H9 (cell line): ENCODE results near the gene APRT. TPM values are rescaled to one million over a fixed set of nuclear protein-coding genes. Genes with fewer than 3 reads are reported as not detected.

Source experiments
- DNase-seq: peaks from one replicate; pipeline ENCODE4 v3.0.0-alpha.2; 2017
- H2AFZ ChIP-seq: one replicate; pipeline ENCODE4 v1.6.1; 2013; ENCODE audit warnings: mild to moderate bottlenecking, low read length, control low read depth, moderate library complexity
- H2AK5ac ChIP-seq: 2 replicates; pipeline ENCODE4 v1.6.1; 2013; ENCODE audit warnings: low read length, control low read depth, mixed read lengths; ENCODE audit not compliant: insufficient read length
- H2BK120ac ChIP-seq: one replicate; pipeline ENCODE4 v1.6.1; 2013; ENCODE audit warnings: low read depth, mild to moderate bottlenecking, low read length, control low read depth, inconsistent platforms; ENCODE audit not compliant: poor library complexity, severe bottlenecking
- H2BK12ac ChIP-seq: 2 replicates; pipeline ENCODE4 v1.6.1; 2013; ENCODE audit warnings: low read length, control low read depth, mixed read lengths, low read depth; ENCODE audit not compliant: insufficient read length
- H2BK15ac ChIP-seq: 2 replicates; pipeline ENCODE4 v1.6.1; 2013; ENCODE audit warnings: low read depth, low read length, control low read depth
- H2BK20ac ChIP-seq: one replicate; pipeline ENCODE4 v1.6.1; 2013; ENCODE audit warnings: low read depth, mild to moderate bottlenecking, low read length, control low read depth, inconsistent platforms; ENCODE audit not compliant: poor library complexity, severe bottlenecking
- H2BK5ac ChIP-seq: 2 replicates; pipeline ENCODE4 v1.6.1; 2013; ENCODE audit warnings: low read length, control low read depth, mixed read lengths; ENCODE audit not compliant: insufficient read length
- H3K14ac ChIP-seq: 2 replicates; pipeline ENCODE4 v1.6.1; 2013; ENCODE audit warnings: low read length, control low read depth; ENCODE audit not compliant: insufficient read depth
- H3K18ac ChIP-seq: 2 replicates; pipeline ENCODE4 v1.6.1; 2013; ENCODE audit warnings: low read depth, mild to moderate bottlenecking, mixed read lengths, low read length, control low read depth; ENCODE audit not compliant: insufficient read length
- H3K23ac ChIP-seq: 2 replicates; pipeline ENCODE4 v1.6.1; 2013; ENCODE audit warnings: low read length, control low read depth, mixed read lengths, low read depth; ENCODE audit not compliant: insufficient read length
- H3K23me2 ChIP-seq: 2 replicates; pipeline ENCODE4 v1.6.1; 2013; ENCODE audit warnings: low read depth, mild to moderate bottlenecking, mixed read lengths, low read length, control low read depth; ENCODE audit not compliant: insufficient read length, poor library complexity, severe bottlenecking
- H3K27ac ChIP-seq: 2 replicates; pipeline ENCODE4 v1.5.1; 2013; ENCODE audit warnings: low read length, control low read depth, mixed read lengths, low read depth; ENCODE audit not compliant: insufficient read length
- H3K27me3 ChIP-seq: 2 replicates; pipeline ENCODE4 v1.6.1; 2013; ENCODE audit warnings: low read length, control low read depth, inconsistent platforms; ENCODE audit not compliant: insufficient read depth
- H3K4ac ChIP-seq: 2 replicates; pipeline ENCODE4 v1.6.1; 2013; ENCODE audit warnings: low read depth, mild to moderate bottlenecking, control low read depth, inconsistent platforms, low read length, moderate library complexity
- H3K4me1 ChIP-seq: 2 replicates; pipeline ENCODE4 v1.6.1; 2013; ENCODE audit warnings: low read length, control low read depth, inconsistent platforms; ENCODE audit not compliant: insufficient read depth
- H3K4me2 ChIP-seq: 2 replicates; pipeline ENCODE4 v1.6.1; 2013; ENCODE audit warnings: low read length, control low read depth, mixed read lengths; ENCODE audit not compliant: insufficient read length, insufficient read depth
- H3K56ac ChIP-seq: 2 replicates; pipeline ENCODE4 v1.6.1; 2013; ENCODE audit warnings: low read depth, mild to moderate bottlenecking, mixed read lengths, low read length, control low read depth; ENCODE audit not compliant: insufficient read length
- H3K79me1 ChIP-seq: 2 replicates; pipeline ENCODE4 v1.6.1; 2013; ENCODE audit warnings: low read depth, mild to moderate bottlenecking, moderate library complexity, low read length, control low read depth, inconsistent platforms; ENCODE audit not compliant: insufficient read depth, poor library complexity, severe bottlenecking
- H3K79me2 ChIP-seq: 2 replicates; pipeline ENCODE4 v1.6.1; 2013; ENCODE audit warnings: low read length, control low read depth, inconsistent platforms; ENCODE audit not compliant: insufficient read depth
- H3K9ac ChIP-seq: 2 replicates; pipeline ENCODE4 v1.6.1; 2013; ENCODE audit warnings: low read length, control low read depth, mixed read lengths; ENCODE audit not compliant: insufficient read length; ENCODE audit errors: extremely low read depth
- H3K9me3 ChIP-seq: one replicate; pipeline ENCODE4 v1.6.1; 2013; ENCODE audit warnings: low read depth, low read length, inconsistent platforms; ENCODE audit not compliant: control insufficient read depth
- H3T11ph ChIP-seq: one replicate; pipeline ENCODE4 v1.6.1; 2013; ENCODE audit warnings: mild to moderate bottlenecking, low read length, control low read depth, inconsistent platforms
- H4K20me1 ChIP-seq: one replicate; pipeline ENCODE4 v1.6.1; 2013; ENCODE audit not compliant: control insufficient read depth, insufficient read length, insufficient read depth
- H4K5ac ChIP-seq: 2 replicates; pipeline ENCODE4 v1.6.1; 2013; ENCODE audit warnings: low read depth, mild to moderate bottlenecking, mixed read lengths, low read length, control low read depth; ENCODE audit not compliant: insufficient read length
- H4K8ac ChIP-seq: replicated peaks from 2 replicates; pipeline ENCODE4 v1.6.1; 2013; ENCODE audit warnings: low read length, control low read depth, mixed read lengths, low read depth; ENCODE audit not compliant: insufficient read length
- H4K91ac ChIP-seq: 2 replicates; pipeline ENCODE4 v1.6.1; 2013; ENCODE audit warnings: low read depth, mild to moderate bottlenecking, moderate library complexity, mixed read lengths, low read length, control low read depth; ENCODE audit not compliant: insufficient read length
- H3K27ac Mint-ChIP-seq, 3 experiments: 2 replicates in 2 of 3; 3 replicates in 1 of 3; pipeline ENCODE4 v1.8.0; 2020 to 2021; ENCODE audit warnings: mixed read lengths in 3 of 3, mild to moderate bottlenecking in 1 of 3, moderate library complexity in 1 of 3
- H3K27me3 Mint-ChIP-seq: 2 replicates; pipeline ENCODE4 v1.8.0; 2021; ENCODE audit warnings: low read depth, mild to moderate bottlenecking, moderate library complexity, mixed read lengths
- H3K36me3 Mint-ChIP-seq, 3 experiments: 2 replicates in 2 of 3; 3 replicates in 1 of 3; pipeline ENCODE4 v1.8.0; 2020 to 2021; ENCODE audit warnings: low read depth in 3 of 3, mixed read lengths in 3 of 3; ENCODE audit not compliant: insufficient read depth in 1 of 3
- H3K4me1 Mint-ChIP-seq, 2 experiments: 2 replicates each; pipeline ENCODE4 v1.8.0; 2020; ENCODE audit warnings: mixed read lengths in 2 of 2
- H3K4me3 Mint-ChIP-seq, 2 experiments: 2 replicates in 1 of 2; 3 replicates in 1 of 2; pipeline ENCODE4 v1.8.0; 2020 to 2021; ENCODE audit warnings: mild to moderate bottlenecking in 2 of 2, mixed read lengths in 2 of 2, moderate library complexity in 1 of 2
- H3K9me3 Mint-ChIP-seq, 2 experiments: 2 replicates in 1 of 2; 3 replicates in 1 of 2; pipeline ENCODE4 v1.8.0; 2020; ENCODE audit warnings: mild to moderate bottlenecking in 2 of 2, mixed read lengths in 2 of 2, moderate library complexity in 1 of 2
- whole genome bisulfite sequencing: extraction: QIAGEN DNeasy Blood & Tissue Kit; methylation state at CpG from one replicate; pipeline ENCODE4 v1.1.7; 2013; ENCODE audit warnings: missing lambda C conversion rate, low lambda C conversion rate, mixed read lengths; ENCODE audit not compliant: insufficient read length; ENCODE audit errors: extremely low coverage; 5-methylcytosine and 5-hydroxymethylcytosine counted together
- total RNA-seq: library from RNA; stranded (reverse); gene quantifications from 2 replicates; pipeline ENCODE4 v1.2.1, GENCODE V29; 2021
- TF ChIP-seq, protein P1 (sequence below): fragments of 200-600 bp; sonication (generic); conservative IDR thresholded peaks from 3 replicates; pipeline ENCODE4 v1.8.0; 2021; ENCODE audit warnings: antibody characterized with exemption, mild to moderate bottlenecking

APRT gene
- total RNA-seq, 1 experiment from 2014 or later: 246 TPM

DNA sequence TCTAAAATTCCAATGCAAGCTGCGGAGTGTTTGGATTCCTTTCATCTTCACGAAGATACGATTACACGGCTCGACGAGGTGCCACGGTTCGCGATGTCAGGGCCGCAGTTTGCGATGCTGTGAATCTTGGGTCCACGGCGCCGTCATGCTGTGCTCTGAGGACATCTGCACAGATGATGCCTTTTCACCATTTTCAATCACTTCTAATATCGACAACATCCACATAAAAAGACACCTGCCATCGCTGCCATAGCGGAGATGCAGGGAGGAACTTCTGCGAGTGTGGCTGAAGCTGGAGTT, 6.8 kb upstream of the APRT start:
- no peak overlapping the region for H3K9ac ChIP-seq
- H3K27me3 ChIP-seq: no peaks in the 10 kb centered on the region
- no peak overlapping the region for H2BK12ac ChIP-seq
- no peak overlapping the region for H2BK120ac ChIP-seq
- no peak overlapping the region for H2AK5ac ChIP-seq
- no CpG with 5 or more reads among the region's 18 CpGs for WGBS
- Mint-ChIP-seq H3K4me1 (no peaks in the 10 kb centered on the region), H3K27ac (peak overlapping the region in 2 of 3 experiments; percentile 68 to 84; a peak in 5 of 7 replicates), H3K36me3 (peaks cover 1 to 8% (median 6%) of the 10 kb centered on the region in 3 experiments; a peak in 2 of 7 replicates), H3K27me3 (no peaks in the 10 kb centered on the region), H3K4me3 (no peak overlapping the region), H3K9me3 (no peaks in the 10 kb centered on the region)
- H3K56ac ChIP-seq: no peak overlapping the region
- no peaks in the 10 kb centered on the region for H3K79me1 ChIP-seq
- no peak overlapping the region for H3K23ac ChIP-seq
- no peak overlapping the region for H2BK5ac ChIP-seq
- no peak overlapping the region for H3K18ac ChIP-seq
- no peak overlapping the region for H4K91ac ChIP-seq
- H3K4ac ChIP-seq: no peak overlapping the region
- H4K5ac ChIP-seq: no peak overlapping the region
- H3K14ac ChIP-seq: no peak overlapping the region; the same call in 1 of the 2 replicates
- H2BK20ac ChIP-seq: no peak overlapping the region
- DNase-seq: no peak
- H3K4me1 ChIP-seq: no peaks in the 10 kb centered on the region
- H3K4me2 ChIP-seq: no peak overlapping the region
- TF ChIP-seq, protein P1, sequence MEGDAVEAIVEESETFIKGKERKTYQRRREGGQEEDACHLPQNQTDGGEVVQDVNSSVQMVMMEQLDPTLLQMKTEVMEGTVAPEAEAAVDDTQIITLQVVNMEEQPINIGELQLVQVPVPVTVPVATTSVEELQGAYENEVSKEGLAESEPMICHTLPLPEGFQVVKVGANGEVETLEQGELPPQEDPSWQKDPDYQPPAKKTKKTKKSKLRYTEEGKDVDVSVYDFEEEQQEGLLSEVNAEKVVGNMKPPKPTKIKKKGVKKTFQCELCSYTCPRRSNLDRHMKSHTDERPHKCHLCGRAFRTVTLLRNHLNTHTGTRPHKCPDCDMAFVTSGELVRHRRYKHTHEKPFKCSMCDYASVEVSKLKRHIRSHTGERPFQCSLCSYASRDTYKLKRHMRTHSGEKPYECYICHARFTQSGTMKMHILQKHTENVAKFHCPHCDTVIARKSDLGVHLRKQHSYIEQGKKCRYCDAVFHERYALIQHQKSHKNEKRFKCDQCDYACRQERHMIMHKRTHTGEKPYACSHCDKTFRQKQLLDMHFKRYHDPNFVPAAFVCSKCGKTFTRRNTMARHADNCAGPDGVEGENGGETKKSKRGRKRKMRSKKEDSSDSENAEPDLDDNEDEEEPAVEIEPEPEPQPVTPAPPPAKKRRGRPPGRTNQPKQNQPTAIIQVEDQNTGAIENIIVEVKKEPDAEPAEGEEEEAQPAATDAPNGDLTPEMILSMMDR: no peak
- H3K79me2 ChIP-seq: no peaks in the 10 kb centered on the region
- no peaks in the 10 kb centered on the region for H4K20me1 ChIP-seq
- no peak overlapping the region for H2BK15ac ChIP-seq
- H3K9me3 ChIP-seq: no peaks in the 10 kb centered on the region
- no peak overlapping the region for H4K8ac ChIP-seq
- no peak overlapping the region for H2AFZ ChIP-seq
- no peak overlapping the region for H3K27ac ChIP-seq
- no peak overlapping the region for H3T11ph ChIP-seq
- no peaks in the 10 kb centered on the region for H3K23me2 ChIP-seq
